HG03354 (cell line): ENCODE data around the gene MIPOL1.
"Not testable (repeated sequence)": the region's sequence is repeated elsewhere in the genome, so short reads cannot be mapped to it uniquely, and the experiment has no call there.

ENCODE experiments used
- ATAC-seq: cut with Tn5 transposase; IDR thresholded peaks from one replicate; pipeline ENCODE4 v1.9.1; 2021; ENCODE audit warnings: mild to moderate bottlenecking; ENCODE audit not compliant: unreplicated experiment, poor library complexity, severe bottlenecking

MIPOL1 gene

DNA sequence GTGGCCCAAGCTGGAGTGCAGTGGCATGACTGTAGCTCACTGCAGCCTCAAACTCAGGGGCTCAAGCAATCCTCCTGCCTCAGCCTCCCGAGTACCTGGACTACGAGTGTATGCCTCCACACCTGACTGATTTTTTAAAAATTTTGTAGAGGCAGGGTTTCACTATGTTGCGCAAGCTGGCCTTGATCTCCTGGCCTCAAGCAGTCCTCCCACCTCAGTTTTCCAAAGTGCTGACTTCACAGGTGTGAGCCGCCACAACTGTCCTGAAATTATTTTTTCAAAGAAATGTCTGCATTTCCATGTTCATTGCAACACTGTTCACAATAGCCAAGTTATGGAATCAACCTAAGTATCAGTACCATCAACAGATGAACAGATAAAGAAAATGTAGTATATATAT is 285.9 kb downstream of the MIPOL1 start:
- ATAC-seq: no peak

DNA sequence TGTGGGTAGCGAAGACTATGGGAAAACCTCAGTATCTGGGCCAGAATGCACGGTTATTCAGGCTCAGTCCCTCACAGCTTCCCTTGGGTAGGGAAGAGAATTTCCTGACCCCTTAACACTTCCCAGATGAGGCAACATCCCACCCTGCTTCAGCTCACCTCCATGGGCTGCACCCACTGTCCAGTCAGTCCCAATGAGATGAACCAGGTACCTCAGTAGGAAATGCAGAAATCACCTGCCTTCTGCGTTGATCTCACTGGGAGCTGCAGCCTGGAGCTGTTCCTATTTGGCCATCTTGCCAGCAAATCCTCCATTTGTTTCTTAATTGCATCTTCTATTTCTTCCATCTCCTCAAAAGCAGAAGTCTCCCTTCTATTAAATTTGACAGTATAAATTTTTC is 292.9 kb downstream of the MIPOL1 start:
- no peak for ATAC-seq

DNA sequence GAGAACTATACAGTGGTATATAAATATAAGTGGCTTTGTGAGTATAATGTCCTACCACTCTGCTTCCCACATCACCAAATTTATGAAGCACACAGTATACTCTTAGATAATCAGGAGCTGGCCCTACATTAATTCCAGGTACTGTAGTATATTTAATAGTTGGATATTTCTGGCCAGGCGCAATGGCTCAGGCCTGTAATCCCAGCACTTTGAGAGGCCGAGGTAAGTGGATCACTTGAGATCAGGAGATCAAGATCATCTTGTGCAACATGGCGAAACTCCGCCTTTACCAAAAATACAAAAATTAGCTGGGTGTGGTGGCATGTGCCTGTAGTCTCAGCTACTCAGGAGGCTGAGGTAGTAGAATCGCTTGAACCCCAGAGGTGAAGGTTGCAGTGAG is 293.3 kb downstream of the MIPOL1 start:
- no peak for ATAC-seq

DNA sequence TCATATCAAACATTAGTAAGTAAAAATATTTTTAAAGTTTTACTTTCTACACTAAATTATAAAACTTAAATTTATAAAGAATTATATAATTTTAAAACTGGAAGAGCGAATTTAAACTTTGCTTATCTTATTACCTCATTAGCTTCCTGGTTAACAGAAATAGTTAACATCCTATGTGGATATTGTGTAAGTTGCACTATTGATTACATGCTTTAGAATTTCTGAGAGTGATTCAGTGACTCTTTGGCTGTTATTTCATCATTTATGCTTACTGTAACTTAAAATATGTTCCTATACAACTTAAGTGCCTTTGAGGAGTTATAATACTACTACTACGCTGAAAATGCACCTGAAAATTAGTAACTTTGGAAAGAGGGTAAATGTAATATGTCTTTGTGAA is 295.9 kb downstream of the MIPOL1 start:
- ATAC-seq: no peak

DNA sequence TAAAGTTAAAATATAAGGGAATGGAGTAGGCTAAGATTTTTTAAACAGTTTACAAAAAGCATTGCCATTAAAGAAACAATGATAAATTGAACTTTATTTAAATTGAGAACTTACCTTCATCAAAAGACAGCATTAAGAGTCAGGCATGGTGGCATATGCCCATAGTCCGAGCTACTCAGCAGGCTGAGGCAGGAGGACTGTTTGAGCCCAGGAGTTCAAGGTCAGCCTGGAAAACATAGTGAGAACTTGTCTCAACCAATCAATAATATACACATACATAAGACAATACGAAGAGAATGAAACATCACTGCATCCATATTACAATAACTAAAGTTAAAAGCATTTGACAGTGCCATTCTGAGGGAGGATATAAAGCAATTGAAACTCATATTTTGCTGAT is 299.7 kb downstream of the MIPOL1 start:
- no peak for ATAC-seq

DNA sequence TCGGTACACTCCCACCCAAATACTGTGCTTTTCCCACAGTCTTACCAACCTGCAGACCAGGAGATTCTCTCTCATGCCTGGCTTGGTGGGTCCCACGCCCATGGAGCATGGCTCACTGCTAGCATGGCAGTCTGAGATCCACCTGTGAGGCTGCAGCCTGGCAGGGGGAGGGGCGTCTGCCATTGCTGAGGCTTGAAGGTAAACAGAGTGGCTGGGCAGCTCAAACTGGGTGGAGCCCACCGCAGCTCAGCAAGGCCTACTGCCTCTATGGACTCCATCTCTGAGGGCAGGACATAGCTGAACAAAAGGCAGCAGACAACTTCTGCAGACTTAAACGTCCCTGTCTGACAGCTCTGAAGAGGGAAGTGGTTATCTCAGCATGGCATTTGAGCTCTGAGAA is 304.1 kb downstream of the MIPOL1 start:
- no peak for ATAC-seq

DNA sequence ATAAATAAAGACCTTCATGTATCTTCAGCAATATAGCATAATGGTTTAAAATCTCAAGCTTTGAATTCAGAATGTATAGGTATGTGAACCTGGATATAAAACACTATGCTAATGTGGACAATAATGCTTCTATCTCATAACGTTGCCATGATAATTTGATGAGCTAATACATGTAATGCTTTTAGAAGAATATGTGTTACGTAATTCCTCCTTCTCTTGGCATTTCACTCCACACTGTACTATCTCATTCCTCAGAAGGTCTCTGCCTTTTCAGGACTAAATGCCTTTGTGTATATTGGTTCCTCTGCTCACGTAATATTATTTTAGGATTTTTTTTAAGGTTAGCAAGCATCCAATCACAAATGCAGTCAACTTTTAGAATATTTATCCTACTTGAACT is 310.8 kb downstream of the MIPOL1 start:
- ATAC-seq: no peak

DNA sequence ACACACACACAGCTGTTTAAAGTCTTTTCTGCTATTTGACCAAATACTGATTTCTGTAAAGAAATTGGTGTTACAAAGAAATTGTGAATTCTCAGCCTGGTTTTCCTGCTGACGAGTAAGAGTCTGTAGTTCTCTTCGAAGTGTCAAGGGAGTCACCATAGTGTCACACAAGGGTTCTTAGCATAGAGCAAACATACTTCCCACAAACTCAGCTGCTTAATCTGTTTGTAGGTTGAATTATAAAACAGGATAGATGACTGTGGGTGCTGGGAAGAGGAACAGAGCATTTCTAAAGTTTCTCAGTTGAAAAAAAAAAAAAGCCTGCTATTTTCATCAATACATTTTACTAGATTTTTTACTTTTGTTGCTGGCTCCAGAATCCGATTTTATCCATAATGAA is 314.4 kb downstream of the MIPOL1 start:
- ATAC-seq: no peak

DNA sequence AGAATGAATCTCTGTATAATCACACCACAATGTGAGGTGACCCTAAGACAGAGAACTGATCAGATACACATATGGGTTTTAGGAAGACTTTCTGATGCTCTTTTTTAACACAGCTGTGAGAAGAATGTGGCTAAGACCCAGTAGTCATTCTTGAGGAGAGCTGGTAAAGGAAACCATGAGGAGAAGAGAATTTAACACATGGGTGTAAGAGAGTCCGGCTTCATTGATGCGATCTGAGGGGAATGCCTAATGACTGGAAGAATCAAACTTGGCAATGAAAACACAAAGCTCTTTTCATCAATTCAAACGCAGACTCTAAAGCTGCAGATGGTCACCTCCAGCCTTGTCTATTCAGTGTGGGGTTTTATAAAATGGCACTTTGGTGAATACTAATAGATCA is 318.0 kb downstream of the MIPOL1 start:
- no peak for ATAC-seq

DNA sequence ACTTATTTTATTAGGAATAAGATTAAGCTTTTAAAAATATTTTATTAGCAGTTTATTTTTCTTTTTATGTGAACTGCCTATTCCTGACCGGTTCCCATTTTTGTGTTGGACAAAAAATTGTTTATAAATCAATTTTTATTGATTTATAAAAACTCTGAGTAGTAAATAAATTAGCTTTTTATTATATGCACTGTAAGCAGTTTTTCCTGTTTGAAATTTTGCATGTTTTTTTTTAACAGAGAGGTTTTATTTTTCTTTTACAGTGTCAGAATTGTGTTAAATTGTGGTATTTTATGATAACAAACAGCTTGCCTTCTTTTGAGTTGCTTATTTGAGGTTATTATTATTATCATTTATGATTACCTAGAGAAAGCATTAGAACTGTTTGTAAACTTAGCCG is 329.3 kb downstream of the MIPOL1 start:
- ATAC-seq: no peak

DNA sequence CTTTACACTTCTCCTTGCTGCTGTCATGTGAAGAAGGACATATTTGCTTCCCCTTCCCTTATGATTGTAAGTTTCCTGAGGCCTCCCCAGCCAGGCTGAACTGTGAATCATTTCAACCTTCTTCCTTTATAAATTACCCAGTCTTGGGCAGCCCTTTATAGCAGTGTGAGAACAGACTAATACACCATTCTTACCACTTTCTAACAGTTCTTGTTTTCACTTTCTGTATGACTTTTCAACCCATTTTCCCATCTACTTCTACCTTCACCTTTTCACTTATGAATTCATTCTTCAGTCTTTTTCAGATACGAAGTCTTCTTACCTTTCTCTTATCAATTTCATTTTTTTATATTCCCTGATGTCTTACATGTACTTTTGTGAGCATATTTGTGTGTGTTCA is 342.3 kb downstream of the MIPOL1 start:
- ATAC-seq: no peak

DNA sequence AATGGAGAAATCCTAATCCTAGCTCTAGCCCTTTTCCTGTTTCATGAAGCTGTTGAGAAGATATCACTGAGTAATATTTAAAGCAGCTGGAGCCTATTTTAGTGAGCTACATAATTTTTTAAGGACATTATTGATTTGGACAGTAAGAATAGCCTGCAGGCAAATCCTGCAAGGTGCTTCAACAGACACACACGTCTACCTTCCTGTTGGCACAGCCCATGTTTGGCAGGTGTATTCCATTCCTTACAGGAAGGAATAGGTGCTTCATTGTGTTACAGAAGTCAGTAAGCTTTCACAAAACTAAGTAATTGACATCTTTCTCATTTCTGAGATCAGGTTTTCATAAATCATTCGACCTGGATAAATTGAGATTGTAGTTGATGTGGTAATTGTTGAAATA is 346.7 kb downstream of the MIPOL1 start:
- ATAC-seq: no peak

DNA sequence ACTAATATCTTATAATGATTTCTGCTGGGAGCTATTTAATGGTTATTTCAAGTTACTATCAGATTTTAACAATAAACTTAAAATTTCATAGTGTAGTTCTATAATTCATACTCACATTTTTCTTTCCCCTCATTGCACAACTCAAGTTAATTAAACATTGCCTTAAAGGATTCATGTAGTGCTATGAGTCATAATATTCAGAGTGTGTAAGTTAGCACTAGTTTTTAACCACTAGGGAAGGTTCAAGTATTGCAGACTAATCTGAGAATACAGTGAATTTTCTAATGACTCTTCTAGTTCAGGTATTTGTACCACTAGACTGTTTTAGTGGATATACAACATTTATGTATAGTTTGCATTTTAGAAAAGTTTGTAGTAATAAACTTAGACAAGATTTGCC is 347.4 kb downstream of the MIPOL1 start:
- ATAC-seq: no peak

DNA sequence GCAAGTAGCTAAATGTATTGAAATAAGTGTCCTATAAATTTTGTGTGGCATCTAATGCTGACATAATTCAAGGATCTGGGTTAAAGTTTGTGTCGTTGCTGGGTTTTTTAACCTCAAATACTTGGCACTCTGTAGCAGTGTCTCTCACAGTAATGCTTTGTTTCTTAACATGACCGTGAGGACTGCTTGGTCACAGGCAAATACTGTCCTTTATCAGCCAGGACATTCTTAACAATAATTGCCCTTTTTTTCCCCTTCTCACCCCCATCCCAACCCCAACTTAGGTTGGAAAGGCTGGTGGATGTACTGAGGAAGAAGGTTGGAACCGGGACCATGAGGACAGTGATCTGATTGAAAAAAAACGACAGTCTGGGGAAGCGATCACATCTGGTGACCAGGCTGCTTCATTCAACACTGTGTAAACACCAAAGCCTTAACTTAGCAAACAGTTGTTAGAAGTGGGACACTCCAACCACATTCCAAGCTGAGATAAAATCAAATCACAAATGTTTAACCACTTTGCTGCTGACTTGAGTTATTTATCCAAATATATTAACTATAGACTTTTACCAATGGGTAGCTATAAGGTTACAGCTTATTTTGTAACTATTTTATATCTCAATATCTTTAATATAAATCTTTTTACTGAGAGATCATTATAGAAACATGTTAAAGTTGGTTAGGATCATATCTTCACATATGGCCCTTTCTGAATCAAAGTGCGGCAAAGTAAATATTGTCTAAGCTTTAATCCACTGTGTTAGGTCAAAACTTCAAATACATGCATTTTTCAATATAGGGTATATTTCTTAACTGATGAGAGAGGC is 349.1 kb downstream of the MIPOL1 start:
- no peak for ATAC-seq

DNA sequence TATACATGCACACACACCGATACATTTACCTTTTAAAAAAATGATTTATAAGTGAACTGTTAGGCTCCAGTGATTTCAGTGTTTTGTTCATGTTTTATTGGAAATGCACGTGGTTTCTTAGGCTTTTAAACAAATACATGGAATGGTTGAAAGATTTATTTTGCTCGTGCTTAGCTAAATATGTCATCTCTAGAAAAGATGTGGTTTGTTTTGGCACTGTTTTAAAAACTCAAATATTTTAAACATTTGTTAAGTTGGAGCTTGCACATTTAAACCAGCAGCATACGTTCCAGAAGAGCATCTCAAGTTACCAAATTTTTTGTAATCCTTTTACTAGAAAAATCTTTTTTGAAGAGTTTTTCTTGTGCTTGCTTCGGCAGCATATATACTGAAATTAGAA is 352.8 kb downstream of the MIPOL1 start:
- no peak for ATAC-seq

DNA sequence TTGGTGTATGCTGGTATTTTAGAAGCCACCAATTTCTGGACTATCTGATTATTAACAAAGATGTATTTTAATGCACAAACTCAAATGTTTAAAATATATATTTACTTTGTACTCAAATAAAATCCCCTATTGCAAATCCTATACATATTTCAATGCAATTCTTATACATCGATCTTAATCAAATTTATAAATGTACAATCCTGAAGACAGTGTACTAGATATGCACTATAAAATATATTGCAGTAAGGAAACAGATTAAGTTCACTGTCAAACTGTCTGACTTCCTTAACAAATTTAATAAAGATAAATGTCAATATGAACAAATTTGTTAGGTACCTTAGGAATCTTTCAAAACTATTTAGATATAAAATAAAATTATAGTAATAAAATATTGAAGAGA is 353.4 kb downstream of the MIPOL1 start:
- ATAC-seq: no peak

DNA sequence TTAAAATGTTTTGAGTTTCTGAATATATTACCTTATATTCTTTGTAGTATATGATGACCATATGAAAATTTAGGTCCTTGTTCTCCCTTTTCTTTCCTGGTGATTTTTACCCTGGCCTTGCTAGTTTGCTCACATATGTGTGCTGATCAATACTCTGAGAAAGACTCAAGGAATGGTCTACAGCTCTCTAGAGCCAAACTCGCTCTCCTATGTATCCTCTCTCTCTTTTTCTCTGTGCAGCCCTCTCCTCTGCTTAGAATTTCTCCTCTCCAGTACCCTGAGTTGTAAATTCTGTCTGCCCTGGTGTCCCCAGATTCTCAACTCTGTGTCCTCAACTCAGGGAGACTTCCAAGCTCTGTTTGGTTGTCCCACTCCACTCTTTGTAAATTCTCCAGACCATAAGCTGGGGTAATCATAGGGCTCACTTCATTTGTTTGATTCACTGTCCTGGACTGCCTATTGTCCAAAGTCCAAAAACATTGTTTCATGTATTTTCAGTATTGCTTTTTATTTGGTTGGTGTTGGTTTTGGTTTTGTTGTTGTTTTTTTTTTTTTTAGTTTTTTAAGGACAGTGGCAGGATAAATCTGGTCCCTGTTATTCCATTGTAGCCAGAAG is 356.3 kb downstream of the MIPOL1 start:
- no peak for ATAC-seq

DNA sequence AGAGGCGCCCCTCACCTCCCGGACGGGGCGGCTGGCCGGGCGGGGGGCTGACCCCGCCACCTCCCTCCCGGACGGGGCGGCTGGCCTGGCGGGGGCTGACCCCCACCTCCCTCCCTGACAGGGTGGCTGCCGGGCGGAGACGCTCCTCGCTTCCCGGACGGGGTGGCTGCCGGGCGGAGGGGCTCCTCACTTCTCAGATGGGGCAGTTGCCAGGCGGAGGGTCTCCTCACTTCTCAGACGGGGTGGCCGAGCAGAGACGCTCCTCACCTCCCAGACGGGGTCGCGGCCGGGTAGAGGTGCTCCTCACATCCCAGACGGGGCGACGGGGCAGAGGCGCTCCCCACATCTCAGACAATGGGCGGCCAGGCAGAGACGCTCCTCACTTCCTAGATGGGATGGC is 357.9 kb downstream of the MIPOL1 start:
- not testable (repeated sequence) for ATAC-seq

DNA sequence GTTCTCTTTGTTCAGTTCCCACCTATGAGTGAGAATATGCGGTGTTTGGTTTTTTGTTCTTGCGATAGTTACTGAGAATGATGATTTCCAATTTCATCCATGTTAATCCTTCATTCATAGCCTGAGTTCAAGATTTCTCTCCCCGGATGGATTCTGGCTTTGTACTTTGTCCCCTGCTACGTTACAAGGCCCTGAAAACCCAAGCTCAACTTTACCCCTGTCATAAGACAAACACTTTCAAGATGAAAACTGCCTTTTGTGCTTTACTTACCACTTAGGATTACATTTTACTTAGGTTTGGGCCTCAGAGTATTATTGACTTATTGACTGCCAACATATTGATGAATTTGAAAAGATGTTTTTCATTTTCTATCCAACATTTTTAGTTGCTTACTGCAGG is 361.0 kb downstream of the MIPOL1 start:
- no peak for ATAC-seq

DNA sequence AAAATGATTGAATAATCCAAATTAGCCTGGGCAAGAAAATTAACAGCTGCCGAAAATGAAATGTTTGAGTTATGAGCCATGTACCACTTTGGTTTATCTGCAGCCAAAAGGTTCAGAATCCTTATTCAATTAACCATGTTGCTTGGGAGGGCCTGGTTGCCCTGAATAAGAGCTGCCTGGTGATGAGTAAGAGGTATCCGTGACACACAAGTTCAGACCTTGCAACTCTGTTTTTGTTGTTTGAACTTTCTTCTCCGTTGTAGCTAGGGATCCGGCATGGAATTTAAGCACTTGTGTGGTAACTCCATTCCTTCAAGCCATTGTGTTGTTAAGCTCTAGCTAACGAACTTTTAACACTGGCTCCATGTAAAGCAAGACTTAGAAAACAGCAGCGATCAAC is 361.6 kb downstream of the MIPOL1 start:
- ATAC-seq: no peak

DNA sequence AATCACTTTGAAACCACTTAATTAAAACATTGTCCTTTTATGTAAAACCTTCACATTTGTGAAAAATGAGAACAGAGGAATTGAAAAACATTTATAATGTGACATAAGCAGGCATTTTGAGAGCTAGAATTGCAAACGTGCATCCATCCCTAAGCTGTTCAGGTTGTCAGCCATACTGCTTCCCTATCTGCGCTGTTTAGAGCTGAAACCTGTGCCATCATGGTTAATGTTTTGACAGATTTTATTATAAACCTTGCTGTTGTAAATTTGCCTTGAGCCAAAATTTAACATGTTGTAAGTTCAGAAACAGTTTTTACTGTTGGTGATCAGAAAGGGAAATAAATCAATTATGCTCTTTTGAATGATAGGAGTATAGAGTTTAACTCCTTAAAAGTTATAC is 365.5 kb downstream of the MIPOL1 start:
- no peak for ATAC-seq

DNA sequence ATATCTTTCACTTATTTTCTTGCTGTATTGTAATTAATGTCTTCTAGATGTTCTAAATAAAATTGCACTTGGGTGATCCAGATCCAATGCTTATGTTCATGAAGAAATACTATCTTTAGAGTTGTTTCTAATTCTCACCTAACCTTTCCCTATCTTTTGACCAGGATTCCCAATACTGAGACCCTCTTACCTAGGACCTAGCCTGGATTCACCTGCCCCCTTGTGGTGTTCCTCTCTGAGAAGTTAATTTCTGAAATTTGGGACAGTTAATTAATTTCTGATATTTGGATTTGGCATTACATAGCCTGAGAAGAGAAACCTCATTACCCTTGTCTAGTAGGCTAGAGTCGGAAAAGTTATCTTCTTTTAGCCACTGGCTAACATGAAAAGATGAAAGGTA is 367.8 kb downstream of the MIPOL1 start:
- no peak for ATAC-seq
